Hematopoietic multipotent progenitor cell treated with erythropoietin and hydrocortisone succinate and interleukin-3 and kit ligand, for 4 days (in vitro differentiated cells): ENCODE measurements around the gene OSTF1.

ENCODE experiments used
- DNase-seq: peaks from one replicate; pipeline ENCODE4 v3.0.0-alpha.2; 2015

The OSTF1 gene

DNA sequence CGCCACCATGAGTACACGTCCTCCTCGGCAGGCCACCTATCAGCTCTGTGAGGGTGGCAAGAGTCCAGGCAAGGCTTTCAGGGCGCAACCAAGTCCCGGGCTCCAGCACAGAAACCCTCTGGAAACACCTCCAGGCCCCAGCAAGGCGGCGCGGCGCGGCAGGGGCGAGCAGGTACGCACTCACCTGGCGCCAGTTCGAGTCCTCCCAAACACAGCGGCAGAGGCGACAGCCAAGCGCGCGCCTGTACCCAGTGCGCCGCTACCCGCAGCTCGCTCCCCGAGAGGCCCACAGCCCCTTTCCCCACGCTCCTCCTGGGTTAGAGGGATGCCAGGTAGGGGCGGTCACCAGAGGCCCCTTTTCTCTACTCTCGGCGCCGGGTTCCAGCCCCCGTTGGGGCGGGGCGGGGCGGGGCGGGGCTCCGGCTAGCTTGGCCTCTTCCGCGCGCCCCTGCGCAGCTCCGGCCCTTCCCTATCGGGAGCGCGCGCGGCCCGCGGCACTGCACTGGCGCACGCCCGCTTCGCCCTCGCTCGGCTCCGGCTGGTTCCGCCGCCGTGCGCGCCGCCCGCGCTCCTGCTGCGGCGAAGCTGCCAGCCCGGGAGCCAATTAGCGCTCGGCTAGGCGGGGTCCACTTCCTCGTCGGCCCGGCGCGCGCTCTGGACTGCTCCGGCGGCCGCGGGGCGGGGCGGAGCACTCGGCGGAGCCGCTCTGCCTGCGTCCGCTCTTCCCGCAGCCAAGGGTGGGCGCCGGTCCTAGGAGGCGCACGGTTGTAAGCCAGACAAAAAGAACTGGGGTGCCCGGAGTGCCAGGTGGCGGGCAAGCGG is at the start of gene OSTF1, which contains the start of gene NMRK1:
Gene OSTF1, plus strand, starts transcription at position 691 of the 822 bp plus-strand sequence. CDS start 179 bp downstream, outside the sequence.
Gene NMRK1, minus strand, starts transcription at position 332 of the 822 bp plus-strand sequence. CDS start 5,040 bp downstream, outside the sequence.
- peak; percentile 98 for DNase-seq

DNA sequence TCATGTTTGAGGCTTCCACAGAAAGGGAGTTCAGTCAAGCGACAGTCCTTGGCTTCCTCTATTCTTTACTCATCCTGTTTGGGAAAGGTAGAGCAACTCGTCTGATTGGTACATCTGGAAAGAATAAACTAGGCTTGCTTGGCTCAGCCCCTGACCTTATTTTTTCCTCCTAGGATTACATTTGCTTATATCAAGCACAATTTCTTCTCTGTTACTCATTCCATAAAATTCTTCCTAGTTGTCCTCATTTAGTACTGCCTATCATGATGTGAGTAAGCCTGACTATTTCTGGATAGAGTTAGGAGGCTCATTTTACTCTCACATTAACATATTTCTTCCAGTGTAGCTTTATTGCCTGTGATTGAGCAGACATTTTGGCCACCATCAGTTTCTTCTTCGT is 49.3 kb upstream of the OSTF1 start:
- DNase-seq = no peak

- no peak for DNase-seq
Measured at GRCh38 chr9:75039801-75040200, 48.5 kb upstream of the OSTF1 start.

DNA sequence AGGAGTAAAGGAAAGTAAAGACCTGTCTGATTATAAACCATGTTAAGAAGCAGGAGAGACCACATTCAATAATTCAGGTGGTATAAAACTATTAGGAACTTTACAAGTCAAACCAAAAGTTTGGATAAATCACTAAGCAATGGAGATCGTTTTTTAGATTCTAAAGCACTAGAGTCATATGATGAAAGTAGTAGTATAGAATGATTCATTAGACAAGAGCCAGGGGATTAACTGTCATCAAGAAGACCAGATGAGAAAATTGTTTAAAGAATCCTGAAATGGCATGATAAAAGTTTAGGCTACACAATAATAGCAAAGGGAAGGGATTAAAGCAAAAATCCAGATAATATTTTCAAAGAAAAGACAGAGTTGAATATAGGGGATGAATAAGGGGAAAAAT is 47.3 kb upstream of the OSTF1 start:
- no peak for DNase-seq

GRCh38 chr9:75046725-75047345 is 41.5 kb upstream of the OSTF1 start:
- DNase-seq = no peak

DNA sequence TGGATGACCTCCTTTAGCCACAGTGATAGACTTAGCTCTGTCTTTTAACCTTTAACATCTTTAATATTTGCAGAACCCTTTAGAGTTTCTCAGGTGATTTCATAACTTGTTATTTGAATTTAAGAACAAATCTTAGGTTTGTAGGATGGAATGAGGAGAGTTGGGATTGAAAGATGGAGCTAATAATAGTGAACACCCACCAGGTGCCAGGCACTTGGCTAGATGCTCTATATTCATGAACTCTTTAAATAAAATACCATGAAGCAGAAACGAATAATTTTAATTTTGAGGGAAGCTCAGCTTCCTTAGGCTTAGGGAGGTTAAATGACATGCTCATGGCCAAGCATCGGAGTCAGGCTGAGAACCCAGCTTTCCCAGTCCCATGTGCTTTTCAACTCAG is 40.8 kb upstream of the OSTF1 start:
- DNase-seq = no peak

DNA sequence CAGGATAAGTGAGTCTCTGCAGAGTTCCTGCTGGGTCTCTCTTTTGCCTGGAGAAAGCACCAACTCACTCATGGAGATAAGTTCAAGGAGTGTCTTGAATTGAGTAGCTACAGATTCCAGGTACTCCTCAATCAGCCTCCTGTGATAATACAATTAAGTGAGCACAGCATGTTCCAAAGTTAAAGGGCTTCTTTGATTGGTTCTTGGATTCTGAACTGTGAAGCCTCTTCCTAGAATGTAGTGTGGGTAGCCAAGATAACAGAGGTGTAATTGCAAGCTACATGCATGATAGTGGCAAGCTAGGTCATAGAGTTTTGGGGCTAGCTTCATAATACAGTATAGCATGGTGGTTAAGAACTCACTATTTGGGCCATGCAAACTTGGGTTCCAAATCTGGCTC is 37.0 kb upstream of the OSTF1 start:
- DNase-seq = peak; percentile 71

DNA sequence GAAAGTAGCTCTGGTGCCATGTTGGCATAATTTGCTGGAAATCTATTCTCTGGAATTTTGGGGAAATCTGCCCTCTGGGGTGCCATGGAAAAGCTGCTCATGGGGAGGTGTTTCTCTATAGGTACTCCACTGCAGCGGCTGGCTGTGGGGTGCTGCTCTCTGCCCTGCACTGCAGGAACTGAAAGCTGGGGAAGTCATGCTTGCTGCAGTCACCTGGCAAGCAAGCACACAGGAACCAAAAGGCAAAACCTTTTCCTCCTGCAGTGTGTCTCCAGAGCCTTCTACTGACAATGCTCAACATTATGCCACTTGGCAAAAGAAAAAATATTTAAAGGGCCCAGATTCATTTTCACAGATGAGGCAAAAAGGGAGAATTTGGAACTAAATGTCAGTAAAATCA is 34.4 kb upstream of the OSTF1 start:
- no peak for DNase-seq

DNA sequence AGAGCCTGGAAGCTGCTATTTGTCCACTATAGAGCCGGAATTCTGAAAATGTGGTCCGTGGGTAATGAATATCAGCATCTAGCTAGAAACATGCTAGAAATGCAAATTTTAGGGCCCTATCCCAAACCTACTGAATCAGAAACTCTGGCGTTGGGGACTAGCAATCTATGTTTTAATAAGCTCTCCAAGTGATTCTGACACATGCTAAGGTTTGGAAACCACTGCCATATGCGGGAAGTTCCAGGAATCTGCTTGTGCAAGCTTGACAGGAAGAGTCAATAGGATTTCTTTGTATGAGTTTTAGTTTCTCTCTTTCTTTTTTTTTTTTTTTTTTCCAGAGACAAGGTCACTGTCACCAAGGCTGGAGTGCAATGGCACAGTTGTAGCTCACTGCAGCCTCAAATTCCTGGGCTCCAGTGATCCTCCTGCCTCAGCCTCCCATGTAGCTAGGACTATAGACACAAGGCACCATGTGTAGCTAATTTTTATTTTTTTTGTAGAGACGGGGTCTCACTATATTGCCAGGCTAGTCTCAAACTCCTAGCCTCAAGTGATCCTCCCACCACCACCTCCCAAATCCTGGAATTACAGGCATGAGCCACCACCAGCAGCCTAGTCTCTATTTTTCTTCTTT is 33.8 kb upstream of the OSTF1 start:
- DNase-seq = no peak

GRCh38 chr9:75061169-75061568 is 27.1 kb upstream of the OSTF1 start:
- DNase-seq = no peak

- DNase-seq = no peak
Measured at GRCh38 chr9:75063556-75064305, 24.6 kb upstream of the OSTF1 start.

DNA sequence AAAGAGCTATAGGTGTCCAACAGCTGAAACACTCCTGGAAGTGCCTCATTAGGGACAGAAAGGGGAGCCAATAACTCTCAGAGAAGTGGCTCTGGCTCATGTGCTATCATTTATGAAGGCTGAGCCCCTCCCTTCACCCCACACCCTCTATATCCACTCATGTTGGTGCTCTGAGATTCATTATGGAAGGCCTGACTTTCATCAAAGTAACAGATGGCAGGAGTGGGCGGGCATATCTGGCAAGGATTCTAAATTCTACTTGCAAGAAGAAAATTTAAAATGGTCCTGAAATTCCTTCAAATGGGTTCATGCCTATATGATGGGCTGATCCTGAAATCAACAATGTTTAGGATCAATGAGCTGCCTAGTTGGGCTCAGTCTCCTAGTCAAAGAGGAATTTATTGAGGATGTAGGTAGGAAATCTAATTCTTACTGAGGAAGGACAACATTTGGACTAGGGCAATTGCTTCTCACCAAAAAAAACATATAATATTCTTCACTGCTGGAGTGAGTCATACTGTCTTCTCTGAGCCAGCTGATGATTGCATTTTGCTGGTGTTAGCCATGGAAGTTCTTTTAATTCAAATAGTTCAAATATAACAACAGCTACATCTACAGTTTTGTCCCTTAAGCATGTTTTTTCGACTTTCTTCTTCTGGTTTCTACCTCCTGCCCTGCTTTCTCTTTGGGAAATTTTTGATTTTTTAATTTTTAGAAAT is 23.8 kb upstream of the OSTF1 start:
- DNase-seq = no peak

- DNase-seq = no peak
Measured at GRCh38 chr9:75065510-75065909, 22.8 kb upstream of the OSTF1 start.

DNA sequence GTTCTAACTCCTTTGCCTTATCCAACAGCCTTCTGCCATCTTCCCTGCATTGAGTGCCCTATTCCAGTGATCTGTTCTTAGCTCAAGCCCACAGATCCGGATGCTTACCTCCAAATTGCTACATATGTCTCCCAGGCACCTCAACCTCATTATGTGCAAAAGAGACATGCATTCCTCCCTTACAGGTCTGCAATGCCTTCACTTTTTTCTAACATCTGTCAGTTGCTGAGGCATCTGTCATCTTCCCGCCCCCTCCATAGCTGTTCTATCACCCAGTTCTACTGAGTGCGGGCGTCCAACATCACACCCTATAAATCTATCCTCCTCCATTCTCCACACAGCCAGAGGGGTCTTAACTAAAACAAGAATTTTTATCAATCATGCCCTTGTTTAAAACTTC is 20.4 kb upstream of the OSTF1 start:
- no peak for DNase-seq

DNA sequence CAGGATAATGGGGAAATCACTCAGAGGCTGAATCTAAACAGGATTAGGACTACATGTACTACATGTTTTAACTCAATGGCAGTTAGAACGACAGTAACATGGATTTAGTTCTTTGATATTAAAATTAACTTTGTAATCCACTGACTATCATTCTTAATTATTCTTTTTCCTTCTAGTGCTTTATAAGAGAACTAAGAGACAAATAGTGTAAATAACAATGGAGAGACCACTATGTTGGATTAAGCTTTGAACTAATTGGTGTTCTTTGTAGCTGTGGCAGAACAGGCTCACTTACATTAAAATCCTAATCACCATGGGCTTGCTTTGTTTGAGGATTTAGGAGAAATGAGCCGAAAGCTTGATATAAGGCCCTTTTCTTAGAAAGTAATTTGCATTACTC is 19.1 kb upstream of the OSTF1 start:
- DNase-seq = no peak

DNA sequence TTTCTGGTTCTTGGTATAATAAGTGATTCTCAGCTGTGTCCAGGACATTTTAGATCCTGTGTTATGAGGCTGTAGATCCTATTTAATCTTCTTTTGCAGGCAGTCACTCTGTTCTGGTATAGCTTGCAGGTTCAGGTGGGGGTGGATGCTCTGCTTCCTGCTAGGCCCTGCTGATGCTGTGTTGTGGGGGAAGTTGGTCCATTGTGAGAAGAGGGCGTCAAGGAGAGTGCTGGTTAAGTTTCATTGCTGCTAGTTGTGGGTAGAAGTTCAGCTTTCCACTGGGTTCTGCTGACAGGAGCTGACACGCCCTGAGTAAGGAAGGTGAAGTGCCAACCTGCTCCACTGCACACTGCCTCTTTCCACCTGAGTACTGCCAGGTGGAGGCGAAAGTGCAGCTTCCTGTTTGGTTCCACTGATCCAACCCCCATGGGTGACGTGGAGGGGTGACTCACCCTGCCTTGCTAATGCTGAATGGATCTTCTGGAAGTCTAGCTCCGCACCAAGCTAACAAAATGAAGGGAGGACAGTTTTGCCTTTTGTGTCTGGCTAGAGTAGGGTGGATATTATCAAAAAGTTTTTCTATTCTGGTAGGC is 16.7 kb upstream of the OSTF1 start:
- DNase-seq = no peak

DNA sequence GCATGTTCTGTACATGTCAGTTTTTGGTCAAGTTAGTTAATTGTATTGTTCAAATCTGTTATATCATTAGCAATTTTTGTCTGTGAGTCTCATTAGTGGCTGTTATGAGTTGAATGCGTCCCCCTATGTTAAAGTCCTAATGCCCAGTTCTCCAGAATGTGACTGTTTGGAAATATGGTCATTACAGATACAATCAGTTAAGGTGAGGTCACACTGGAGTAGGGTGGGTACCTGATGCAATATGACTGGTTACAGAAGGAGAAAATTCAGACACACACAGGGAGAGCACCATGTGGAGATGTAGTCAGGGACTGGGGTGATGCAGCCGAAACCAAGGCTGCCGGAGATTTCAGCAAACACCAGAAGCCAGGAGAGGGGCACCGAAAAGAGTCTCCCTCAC is 15.4 kb upstream of the OSTF1 start:
- DNase-seq = no peak

GRCh38 chr9:75081632-75082031 is 6.7 kb upstream of the OSTF1 start:
- no peak for DNase-seq

DNA sequence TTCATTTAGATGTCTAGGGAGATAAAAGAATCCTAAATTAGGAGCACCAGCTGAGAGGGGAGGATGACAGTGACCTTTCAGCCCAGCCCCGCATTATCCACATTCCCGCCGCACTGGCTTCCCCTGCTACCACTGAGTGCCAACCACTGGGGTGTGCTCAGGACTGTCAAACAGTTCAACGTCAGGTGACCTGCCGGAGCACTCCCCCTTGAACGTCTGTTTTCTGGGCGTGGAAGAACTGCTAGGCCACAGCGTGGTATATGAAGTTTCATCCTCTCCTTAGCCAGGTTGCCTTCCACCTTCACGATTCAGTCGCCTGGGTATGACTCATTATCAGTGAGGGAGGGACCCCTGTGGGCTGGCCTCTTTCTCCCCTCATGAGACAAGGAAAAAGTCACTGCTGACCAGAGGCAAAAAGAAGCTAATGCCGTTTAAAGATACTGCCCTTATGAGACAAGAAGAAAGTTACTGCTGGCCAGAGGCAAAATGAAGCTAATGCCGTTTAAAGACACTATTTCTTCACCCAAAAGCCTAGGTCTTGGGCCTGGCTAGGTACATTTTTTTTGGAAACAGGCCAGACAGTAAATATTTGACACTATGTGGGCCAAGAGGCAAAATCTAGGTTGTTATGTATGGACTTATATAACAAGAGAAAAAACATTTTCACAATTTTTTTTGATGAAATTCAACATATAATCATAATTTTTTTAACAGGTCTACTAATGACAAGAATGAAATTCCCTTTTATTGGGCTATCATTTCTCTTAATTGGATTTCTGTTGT is 4.9 kb upstream of the OSTF1 start:
- DNase-seq = peak; percentile 48

DNA sequence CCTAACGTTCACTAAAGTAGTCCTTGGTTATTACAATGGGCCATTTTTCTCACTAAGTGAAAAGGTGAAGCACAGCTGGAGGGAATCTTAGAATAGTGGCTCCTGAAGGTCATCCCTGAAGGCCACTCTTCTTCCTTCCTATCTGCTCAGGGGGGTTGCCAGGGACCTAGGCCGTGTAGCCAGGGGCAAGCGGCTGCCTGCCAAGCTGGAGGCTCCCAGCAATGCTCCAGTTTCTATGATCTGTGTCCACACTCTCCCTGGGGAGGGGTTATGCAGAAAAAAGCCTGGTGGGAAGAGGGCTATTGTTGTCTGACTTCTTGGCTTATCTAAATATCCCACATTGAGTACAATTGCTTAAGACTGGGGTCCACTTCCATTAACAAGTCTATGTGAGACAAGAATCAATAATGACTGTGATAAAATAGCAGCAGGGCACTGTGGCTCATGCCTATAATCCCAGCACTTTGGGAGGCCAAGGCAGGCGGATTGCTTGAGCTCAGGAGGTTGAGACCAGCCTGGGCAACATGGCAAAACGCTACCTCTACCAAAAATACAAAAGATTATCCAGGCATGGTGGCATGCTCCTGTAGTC is 4.1 kb upstream of the OSTF1 start:
- no peak for DNase-seq

GRCh38 chr9:75085640-75086039 is 2.7 kb upstream of the OSTF1 start:
- peak; percentile 80 for DNase-seq
